Cerebellar cortex (tissue), 1 donor: ENCODE measurements around the gene TCTN2.

Experiments used
- DNase-seq: peaks from one replicate; pipeline ENCODE4 v3.0.0-alpha.2; 2015; ENCODE audit warnings: low spot score

Gene TCTN2

GRCh38 chr12:123670882-123671728, at the start of gene TCTN2:
TSS of gene TCTN2 (plus strand) at chr12:123671113. CDS start at chr12:123671241, 128 bp downstream.
- peak; percentile 95 for DNase-seq

DNA sequence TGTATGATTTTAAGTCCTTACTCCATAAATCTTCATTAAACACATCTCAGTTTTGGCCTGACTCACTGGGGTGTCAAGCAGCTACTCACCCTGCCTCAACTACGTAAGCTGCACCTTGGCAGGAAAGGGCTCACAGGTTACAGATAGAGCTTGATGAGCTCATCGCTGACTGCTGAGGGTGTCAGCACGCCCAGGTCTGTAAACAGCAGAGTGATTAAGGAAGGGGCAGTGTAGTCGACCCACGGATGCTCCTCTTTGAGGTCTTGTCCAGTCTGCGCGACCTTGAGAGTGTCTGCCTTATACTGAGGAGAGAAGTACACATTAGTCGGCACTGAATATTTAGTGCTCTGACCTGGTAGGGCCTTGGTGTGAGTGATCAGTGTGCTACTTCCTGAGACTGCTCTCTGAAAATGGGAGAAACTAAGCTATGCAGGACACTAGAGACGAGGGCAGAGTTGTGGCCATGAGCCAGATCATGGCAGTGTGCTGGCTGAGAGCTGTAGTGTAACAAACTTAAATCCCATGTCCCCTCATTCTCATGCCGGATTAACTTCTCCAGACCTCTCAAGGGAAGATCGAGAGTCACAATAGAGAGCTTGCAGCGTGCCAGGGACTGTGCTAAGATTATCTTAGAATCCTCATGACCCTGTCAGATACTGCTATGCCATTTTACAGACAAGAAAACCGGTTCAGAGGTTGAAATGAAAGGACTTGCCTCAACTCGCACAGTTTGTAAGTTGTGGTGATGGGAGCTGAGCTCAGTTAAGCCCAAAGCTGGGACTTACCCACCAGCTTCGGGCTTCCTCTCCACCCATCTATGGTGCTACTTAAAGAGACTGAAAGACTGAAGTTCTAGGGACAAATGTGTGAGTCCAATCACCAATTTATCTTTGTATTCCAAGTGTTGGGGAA, 49.0 kb upstream of the TCTN2 start:
- DNase-seq: no peak

DNA sequence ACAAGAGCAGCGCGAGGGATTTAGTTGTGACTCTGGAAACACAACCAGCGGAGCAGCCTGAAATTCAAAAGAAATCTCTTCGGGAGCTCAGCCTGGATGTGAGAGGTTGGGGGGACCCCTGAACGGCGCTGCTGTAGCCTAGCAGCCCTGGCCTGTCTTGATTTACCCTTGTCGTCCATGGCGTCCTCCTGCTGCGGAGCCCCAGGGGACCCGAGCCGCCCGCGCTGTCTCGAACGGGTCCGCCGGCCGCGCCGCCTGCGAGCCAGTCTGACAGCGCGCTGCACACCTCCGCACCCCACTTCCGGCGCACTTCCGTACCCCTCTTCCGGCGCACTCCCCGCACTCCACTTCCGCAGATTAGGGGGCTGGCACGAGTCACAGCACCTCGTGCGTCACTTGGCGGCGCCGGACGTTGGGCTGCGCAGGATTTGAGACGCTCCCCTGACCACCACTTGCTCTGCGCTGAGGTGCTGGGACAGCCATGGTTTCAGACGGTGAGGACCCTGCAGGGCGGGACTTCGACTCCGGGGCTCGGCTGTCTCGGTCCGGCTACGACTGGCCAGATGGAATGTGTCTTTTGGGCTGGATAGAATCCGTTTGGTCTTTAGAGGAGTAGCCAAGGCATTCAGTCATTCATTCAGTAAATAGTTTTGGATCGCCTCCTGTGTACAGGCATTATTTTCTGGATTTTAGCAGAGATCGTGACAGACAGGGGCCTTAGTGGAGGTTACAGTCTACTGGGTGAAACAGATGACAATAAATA, 37.4 kb upstream of the TCTN2 start, which contains the start of the genes EIF2B1 and GTF2H3:
TSS of gene EIF2B1 (minus strand) at position 308 of the 763 bp plus-strand sequence. CDS start at position 179, 129 bp downstream.
TSS of gene GTF2H3 (plus strand) at position 451 of the 763 bp plus-strand sequence. CDS start at position 482, 31 bp downstream.
- peak; percentile 97 for DNase-seq

- DNase-seq: no peak
Observed at GRCh38 chr12:123634142-123634561, 36.8 kb upstream of the TCTN2 start.

GRCh38 chr12:123643911-123644310, 27.0 kb upstream of the TCTN2 start:
- DNase-seq: no peak

DNA sequence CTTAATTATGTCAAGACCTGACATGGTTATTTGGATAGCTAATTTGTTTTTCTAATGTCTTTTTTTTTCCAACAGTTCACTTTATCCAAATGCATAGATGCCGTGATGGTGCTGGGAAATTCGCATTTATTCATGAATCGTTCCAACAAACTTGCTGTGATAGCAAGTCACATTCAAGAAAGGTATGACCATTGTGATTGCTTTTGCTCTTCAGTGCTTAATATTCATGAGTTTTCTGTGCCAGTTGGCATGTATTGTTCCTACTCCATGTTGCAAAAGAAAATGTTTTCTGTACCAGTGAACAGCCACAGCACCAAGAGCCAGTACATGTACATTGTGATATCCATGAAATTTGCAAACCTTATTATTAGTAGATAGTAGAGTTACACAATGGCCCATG, 25.5 kb upstream of the TCTN2 start:
- no peak for DNase-seq

DNA sequence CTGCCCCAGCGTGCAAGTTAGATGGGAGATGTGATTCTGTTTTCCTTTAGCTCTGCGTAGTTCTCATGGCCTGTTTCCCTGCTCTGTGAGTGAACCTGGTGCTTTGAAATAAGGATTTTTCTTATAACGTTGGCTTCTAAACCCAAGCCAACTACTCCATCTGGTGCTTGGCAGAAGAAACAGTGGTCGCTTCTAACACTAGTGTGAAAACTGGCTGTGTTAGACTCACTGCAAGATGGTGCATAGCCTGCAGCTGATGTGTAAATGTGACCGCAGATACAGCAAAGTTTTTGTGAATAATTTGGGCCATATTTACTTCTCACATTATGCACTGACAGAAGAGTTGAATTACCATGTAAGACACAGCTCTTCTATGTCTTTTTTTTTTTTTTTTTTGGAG, 25.0 kb upstream of the TCTN2 start:
- peak; percentile 89 for DNase-seq

DNA sequence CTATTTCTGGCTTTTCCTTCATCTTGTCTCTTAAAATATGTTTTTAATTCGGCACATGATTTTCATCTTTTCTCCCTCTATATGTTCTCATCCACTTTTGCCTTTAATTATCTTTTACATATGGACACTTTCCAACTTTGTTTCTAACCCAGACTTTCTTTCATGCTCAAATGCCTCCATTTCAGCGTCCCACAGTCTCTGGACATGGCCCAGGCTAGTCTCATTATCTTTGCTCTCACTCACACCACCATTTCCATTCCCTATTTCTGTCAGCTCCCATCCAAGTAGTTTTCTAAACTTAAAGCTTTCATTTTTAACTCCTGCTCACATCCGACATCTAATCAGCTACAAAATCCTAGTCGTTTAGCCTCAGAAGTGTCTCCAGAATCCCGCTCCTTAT, 22.5 kb upstream of the TCTN2 start:
- no peak for DNase-seq

- DNase-seq: no peak
Observed at GRCh38 chr12:123654129-123654701, 16.7 kb upstream of the TCTN2 start.

DNA sequence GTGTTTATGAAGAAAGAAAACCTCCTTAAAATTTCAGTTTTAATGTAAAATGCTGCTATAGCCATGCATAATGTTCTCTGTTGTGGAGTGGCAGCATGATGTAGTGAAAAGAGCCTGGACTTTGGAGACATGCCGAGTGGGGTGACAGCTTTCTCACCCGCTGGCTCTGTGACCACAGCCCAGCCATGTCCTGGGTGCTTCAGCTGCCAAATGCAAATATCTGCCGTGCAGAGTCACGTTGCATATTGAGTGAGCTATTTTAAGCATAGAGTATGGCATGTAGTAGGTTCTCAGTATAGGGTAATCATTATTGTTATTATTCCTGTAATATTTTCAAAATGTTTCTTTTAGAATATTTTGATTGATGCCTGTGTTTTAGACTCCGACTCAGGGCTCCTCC, 15.5 kb upstream of the TCTN2 start:
- peak; percentile 47 for DNase-seq

- no peak for DNase-seq
Observed at GRCh38 chr12:123656392-123656791, 14.5 kb upstream of the TCTN2 start.

DNA sequence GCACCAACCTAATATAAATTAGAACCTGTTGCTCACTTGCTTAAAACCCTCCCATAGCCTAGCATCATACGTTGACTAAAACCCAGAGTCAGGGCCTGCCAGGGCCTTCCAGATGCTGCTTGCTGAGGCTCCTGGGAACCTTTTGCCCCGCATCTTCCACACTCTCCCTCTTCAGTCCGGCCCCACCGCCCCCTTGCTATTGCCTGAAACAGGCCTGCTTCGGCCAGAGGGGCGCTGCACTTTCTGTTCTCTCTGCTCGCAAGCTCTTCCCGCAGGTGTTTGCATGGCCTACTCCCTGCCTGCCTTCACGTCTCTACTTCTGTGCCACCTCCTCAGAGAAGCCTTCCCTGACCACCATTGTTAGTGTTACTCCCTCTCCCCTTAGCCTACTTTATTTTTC, 13.7 kb upstream of the TCTN2 start:
- no peak for DNase-seq

DNA sequence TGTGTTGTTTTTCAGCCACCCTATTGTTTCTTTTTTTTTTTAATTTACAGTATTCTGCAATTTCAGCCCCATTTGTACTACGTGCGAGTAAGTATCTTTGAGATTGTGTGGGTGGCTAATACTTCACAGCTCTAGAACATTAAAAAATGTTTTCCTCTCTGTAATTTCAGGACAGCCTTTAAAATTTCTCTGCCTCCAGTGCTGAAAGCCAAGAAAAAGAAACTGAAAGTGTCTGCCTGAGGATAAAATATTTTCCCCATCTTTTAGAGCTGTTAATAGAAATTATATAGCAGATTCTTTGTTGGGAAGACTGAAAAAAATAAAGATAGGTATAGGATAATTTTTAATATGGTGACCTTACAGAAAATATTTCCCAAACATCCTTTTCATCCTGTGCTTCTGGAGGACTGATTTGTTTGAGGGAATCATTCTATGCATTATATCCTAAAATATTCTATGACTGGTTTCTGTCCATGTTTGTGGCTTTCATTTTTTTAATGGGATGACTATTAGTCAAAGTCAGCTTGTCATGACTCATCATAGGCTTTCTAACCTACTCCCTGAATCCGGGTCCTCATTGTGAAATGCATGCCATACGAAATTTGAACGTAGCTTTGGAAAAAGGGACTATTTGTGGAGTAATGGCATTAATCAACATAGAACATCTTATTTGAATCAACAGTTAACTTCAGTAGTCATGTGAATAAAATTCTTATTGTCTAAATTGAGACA, 10.8 kb upstream of the TCTN2 start:
- DNase-seq: no peak

DNA sequence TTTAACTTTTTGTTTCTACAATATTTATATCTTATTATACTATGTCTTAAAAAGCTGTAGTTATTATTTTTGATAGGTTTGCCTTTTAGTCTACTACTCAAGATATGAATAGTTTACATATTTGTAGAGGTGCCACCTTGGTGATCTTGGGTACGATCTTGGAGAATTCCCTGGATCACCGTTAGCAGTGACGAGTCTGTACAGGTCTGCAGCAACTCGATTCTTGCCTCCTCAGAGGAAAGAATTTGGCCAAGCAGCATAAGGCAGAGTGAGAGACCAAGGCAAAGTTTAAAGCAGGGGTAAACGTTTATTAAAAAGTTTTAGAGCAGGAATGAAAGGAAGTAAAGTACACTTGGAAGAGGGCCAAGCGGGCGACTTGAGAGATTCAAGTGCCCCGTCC, 3.1 kb upstream of the TCTN2 start:
- no peak for DNase-seq

DNA sequence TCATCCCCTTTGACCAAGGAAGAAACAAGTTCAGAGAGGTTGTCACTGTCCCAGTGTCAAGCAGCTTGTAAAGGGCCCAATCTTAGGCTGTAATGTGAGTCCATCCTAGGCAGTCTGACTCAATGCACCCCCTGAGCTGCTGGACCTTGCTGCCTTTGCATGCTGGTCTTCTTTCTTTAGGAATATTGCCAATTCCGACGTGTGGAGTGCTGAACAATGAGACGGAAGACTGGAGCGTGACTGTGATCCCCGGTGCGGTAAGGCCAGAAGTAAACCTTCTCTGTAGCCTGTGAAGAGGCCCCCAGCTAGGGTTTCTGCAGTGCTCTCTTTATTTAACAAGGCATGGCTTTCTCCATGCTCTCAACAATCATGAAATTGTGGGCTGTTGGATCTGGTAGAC, 963 bp downstream of the TCTN2 start:
- DNase-seq: no peak

GRCh38 chr12:123675436-123675835, 4.5 kb downstream of the TCTN2 start:
- DNase-seq: no peak

GRCh38 chr12:123676616-123677320, 5.9 kb downstream of the TCTN2 start:
- DNase-seq: no peak

- DNase-seq: no peak
Observed at GRCh38 chr12:123678981-123679380, 8.1 kb downstream of the TCTN2 start.

GRCh38 chr12:123681605-123682004, 10.7 kb downstream of the TCTN2 start:
- DNase-seq: no peak

- no peak for DNase-seq
Observed at GRCh38 chr12:123683964-123684363, 13.1 kb downstream of the TCTN2 start.
